ENCODE data around the gene LIMS1.

DNA sequence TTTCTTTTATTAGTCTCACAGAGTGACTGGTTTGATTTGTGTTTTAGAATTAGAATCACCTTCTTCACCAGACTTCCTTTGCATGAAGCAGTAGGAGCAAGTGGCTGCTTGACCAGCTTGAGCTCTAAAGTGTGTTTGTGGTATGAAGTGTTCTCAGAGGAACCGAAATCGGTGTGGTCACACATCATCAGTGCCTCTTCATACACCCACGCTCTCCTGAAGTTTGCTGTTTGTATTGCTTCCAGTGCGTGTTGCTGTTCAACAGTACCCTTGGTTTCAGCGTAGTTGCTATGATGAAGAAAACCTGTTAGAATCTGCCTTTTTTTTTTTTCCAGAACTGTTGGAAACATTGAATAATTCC lies 77.9 kb downstream of the LIMS1 start:
- TF ChIP-seq SUZ12 (IDR thresholded peaks at IDR 0.05) (no peak), ELF4 (IDR thresholded peaks at IDR 0.05) (no peak), FOXK2 (IDR thresholded peaks at IDR 0.05) (no peak), LEF1 (IDR thresholded peaks at IDR 0.05; ENCODE audit: borderline replicate concordance) (no peak), BHLHE40 (IDR thresholded peaks at IDR 0.05; ENCODE audit: borderline replicate concordance) (no peak), ARNT (IDR thresholded peaks at IDR 0.05) (no peak), SP1 (IDR thresholded peaks at IDR 0.05) (no peak), FOXM1 (IDR thresholded peaks at IDR 0.05; ENCODE audit: borderline replicate concordance) (no peak), L3MBTL2 (conservative IDR thresholded peaks at IDR 0.05) (no peak)
